Effector CD8-positive, alpha-beta T cell (primary cell): Measurements from ENCODE around the gene LHX2.

ENCODE experiments used
- DNase-seq: peaks from one replicate; lab custom pipeline; 2025; lab: John Stamatoyannopoulos, UW

Gene LHX2

DNA sequence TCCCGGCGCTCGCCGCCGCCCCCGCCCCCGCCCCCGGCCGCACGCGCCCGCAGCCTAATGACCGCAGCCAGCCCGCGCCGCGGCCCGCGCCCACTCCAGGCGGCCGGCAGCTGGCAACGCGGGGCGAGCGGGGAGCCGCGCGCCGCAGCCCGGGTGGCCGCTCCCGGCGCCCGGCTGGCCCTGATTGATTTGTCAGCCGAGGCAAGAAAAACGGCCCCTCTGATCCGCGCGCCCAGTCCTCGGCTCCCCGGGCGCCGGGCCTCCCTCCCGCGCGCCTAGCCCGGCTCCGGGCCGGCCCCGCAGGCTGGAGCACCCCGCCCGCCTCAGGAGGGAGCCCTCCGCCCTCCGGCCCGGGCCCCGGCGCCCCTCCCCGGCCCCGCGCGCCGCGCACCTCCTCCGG, 11.9 kb upstream of the LHX2 start:
- DNase-seq = no peak

DNA sequence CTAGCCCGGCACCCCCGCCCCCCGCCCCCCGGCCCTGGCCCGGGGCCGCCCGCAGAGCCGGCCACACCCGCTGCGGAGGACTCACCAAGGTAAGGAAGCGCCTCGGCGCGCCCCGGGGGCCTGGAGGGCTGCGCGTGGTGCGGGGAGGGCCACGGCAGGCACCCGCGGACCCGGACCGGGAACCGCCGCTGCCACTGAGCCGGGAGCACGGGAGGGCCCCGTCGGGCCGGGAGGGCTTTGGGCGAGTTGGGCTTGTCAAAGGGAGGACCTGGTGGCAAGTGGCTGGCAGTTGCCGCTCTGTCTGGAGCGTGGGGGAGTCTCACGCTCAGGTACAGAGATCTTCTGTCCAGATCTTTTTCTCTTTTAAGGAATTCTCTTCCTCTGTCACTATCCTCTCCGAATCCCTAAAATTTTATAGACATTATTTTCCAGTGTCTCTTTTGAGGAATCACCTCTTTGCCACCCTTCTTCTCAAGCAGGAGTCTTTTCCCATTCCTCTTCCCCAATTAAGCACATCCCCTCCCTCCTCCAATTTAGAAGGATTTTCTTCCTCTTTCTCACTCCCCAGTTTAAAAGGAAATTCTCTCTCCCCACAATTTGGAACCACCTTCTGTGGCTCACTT, 11.3 kb upstream of the LHX2 start:
- DNase-seq = no peak

DNA sequence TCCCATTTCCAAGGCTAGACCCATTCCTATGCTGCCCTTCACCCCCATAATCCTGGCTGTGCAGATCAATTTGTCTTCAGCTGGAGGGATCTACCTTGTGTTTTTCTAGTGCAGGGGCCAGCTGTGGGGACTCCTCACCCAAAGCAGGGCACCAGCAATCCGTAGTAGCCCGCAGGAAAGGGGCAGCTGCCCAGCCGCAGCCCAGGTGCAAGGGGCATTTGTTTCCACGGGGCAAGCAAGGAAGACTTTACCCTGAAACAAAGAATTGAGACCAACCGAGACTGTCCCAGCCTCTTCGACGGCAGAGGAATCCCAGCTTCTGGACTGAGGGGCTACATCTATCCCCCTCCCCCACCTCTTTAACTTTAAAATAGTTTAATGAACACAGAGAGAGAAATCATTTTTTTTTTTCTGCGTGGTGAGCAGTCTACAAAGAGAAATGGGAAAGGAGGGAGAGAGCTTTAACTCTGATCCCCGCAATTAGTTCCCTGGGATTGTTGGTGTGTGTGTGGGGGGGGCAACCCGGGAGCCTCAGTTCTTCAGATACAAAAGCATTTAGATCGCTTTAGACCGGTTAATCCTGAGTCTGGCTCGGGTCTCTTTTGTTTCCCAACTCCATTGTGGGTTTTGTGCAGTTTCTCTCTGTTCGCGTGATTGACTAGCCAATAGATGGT, 10.6 kb upstream of the LHX2 start:
- no peak for DNase-seq

DNA sequence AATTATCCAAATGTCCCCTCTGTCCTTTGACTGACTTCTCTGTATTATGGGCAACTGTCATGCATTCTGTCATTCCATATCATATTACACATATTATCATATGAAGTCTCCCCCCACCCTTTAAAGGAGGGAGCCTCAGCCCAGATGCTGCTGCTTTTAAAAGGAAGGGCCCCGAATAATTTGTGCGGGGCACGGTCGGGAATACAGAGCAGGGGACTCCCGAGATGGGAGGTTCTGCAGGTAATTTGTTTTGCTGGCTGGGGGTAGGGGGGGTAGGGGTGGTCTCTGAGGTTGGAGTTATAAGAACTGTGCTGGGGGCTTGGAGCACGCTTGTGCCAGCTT, 10.1 kb upstream of the LHX2 start:
- DNase-seq = no peak

DNA sequence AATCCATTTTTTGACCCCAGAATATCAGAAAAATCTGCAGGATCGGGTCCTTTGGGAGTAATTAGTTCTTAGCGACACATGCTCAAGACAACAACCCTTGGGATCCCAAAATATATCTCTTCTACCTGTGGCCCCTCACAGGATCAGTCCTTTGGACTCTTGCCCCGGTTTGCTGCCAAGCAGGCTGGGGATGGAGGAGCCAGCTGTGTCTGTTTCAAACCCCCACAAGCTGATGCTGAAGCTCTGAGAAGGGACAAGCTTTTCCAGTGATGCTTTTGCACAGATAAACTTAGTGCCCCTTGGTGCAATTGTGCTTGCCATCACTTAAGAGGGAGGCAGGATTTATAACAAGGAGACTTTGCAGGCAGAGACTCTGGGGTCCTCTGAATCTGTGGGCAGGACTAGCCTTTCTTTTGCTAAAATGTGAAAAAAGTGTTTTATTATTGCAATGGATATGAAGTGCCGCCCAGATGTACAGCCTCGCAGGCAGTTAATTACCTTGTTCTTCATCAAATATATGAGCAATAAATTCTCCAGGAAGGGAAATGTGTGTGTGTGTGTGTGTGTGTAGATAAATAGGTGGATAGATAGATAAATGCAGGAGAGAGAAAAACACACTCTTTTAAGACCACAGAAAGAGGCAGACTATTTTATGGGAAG, 9.6 kb upstream of the LHX2 start:
- DNase-seq = no peak

DNA sequence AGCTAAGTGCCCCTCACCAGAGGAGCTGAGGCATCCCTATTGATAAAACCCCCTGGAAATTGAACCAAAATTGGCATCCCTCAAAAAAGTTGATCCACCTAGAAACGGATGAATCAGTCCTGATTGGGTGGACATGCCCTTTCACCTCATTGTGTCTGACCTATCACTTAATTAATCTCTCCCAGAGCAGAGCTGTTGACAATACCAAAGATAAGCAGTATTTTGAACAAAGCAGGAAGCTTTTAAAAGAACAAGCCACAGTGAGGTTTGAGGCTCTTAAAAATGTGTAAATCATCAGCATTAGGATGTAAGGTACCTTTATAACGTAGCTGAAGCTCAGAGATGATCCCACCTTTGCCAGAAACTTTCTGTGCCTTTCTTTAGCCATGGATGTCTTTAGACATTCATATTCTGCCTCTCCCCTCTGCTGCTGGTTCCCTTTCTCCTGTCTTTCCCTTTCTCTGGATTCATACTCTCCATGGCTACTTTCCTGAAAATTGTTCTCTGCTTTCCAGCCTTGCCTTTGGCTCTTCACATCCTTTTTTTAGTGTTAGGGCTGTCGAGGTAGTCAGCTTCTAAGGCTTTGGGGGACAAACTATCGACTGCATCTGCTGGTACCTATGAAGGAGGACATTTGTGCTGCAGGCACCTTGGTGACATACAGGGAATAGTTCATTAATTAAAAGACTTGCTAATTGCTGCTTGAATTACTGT, 7.8 kb upstream of the LHX2 start:
- DNase-seq = no peak

DNA sequence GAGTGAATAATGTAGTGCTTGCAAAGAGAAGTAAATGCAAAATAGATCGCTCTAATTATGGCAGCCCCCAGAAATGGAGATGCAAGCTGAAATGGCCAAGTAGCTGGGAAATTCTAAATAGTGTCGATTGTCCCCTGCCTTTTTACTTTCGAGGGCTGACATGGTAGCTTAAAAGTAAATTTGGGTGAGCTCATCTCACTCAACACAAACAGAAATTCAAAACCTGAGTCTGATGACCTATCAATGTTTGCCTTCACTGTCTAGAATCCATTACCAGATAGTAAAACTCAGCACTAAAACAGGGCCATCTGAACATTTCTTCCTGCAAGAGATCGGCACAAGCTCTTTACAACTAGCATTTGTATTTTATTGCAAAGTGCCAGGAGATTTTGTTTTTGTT, 7.0 kb upstream of the LHX2 start:
- DNase-seq = no peak

DNA sequence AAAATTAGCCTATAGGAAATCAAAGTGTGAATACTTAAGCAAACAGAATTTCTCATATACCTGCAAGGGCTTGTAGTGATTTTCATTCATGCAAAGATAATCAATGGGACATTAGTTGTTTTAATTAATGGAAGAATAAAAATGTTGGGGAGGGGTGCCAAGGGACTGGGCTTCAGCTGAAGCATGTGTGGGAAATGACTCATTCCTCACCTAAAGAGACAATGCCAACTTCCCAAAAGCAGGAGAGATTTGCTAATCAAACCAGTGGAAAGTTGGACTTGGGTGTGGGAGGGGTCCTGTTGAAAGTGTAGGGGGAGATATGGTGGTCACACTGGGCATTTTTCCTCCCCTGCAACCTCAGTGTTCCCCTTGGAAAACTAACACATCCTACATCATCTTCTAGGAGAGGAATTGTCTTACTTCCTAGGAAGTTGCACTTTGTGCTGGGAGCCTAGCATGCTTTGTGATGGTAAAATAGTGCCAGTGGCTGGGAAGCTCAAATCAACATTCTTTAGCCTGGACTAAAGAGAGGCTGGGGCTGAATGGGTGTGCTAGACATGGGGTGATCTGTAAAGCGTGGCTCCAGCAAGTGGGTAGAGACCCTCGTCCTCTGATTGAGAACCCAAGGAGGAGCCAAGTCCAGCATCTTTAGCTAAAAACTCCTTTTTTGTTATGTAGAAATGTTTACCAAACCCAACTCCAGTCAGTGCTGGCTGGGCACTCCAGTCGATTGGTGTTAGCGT, 6.4 kb upstream of the LHX2 start:
- no peak for DNase-seq

DNA sequence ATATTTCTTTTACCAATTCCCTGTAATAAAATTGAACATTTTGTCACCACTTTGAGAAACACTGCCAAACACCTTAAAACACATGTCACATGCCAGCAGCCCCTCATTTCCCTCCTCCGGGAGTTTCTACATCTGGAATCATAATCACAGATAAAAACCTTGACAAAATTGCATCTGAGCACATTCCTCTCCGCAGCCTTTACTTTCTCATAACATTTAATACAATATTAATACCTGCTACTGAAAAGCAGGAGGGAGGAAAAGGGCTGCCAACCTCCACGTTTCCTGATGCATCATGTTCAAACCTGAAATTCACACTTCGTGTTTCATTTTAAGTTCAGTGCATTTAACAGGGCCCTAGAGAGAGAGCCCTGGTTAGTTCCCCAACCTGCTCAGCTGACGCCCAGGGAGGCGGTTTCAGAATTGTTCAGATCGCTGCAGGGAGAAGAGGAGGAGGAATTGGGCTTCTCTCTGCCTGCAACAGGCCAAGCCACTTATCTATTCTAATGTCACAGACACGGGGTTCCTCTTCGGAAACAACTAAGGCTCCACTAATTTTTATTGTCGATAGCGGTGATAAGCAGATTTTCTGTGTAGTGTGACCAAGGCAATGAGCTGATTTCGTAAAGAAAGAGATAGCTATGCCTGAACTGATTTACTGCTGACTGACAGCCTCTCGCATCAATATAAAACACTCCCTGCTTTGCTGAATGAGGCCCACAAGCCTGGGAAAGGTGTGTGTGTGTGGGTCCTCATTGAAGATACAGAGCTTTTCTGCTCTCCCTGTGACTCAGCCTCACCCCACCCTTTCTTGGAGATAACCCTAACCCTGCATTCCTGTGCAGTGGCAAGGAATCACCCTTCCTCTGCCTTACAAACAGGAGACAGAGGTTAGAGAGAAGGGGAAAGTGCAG, 4.9 kb upstream of the LHX2 start:
- no peak for DNase-seq

DNA sequence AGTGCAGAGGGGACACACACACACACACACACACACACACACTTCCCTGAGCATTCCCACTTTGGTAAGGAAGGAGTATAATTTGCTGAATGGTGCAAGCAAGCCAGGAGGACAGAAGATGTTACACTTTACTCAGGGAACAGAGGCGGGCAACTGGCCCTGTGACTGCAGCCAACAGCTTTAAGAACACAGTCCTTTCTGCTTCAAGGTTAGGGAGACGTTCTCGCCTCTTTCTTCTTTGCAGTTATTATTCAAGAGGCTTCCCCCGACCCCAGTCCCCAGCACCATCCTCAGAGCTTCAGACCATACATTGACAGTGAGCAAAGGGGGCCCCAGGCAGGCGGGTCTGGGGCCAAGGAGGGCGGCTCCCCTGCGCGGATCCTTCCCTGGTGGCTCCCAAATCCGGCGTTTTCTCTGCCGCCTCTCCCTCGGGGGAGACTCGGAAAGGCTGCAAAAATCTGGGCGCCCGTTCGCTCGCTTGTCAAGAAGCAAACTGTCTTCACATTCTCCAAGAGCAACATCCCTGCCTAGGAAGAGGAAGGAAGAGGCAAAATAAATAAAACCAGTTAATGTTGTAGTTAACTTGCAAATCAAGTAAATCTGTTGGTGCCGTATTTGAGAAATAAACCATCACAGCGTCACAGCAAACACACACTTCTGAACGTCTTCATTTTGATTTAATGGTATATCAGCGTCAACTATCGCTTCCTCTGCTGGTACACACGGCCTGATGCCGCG, 3.8 kb upstream of the LHX2 start:
- no peak for DNase-seq

DNA sequence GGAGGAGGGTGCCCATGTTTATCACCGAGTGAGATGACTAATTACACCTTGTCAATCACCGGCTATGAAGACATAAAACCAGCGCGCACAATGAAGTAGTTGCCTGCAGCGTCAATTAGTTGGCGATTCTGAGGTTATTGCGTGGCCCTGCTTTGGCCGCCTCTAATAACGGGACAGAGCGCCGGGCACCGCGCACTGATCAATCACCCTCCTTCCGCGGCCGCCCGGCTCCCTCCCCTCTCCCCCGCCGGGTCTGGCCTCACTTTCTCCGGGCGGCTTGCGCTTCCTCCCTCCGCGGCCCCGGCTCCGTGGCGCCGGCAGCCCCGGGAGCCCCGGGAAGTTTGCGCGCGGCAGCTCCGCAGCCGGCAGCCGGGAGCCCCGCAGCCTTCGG, 3.3 kb upstream of the LHX2 start:
- DNase-seq = no peak

DNA sequence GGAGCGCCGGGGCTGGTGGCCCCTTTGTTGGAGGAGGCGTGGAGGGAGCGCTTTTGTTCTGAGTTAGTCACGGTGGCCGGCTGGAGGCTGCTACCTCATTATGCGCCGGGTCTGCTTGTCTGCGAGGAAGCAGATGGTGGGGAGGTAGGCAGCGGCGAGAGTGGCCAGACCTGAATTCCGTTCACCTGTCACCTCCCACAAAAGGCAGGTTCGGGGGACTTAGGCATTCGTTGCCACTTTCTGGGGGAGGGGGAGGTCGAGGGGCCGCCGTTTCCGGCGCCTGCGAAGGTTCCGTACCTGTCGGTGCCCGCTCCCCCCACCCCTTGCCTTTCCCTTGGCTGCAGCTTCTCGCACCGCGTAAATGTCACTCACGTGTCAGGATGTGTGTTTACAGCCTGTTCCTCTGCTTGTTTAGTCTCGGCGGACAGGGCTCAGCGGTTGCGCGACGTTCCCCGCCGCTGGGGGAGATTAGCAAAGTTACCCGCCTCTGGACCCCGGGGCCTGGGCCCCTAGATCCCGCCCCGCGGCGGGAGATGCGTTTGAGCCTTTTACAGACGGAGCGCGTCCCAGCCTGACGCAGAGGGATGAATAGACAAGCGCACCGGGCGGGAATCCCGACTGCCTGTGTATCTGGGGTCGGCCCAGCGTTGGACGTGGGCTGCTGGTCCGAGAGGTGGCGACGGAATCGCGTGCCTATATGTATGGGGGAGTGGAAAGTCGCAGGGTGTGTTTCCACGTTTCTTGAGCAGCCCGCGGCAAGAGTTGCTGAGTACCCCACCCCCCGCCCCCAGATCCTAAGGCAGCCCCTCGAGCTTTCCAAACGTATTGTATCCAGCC, 2.7 kb upstream of the LHX2 start:
- DNase-seq = no peak

DNA sequence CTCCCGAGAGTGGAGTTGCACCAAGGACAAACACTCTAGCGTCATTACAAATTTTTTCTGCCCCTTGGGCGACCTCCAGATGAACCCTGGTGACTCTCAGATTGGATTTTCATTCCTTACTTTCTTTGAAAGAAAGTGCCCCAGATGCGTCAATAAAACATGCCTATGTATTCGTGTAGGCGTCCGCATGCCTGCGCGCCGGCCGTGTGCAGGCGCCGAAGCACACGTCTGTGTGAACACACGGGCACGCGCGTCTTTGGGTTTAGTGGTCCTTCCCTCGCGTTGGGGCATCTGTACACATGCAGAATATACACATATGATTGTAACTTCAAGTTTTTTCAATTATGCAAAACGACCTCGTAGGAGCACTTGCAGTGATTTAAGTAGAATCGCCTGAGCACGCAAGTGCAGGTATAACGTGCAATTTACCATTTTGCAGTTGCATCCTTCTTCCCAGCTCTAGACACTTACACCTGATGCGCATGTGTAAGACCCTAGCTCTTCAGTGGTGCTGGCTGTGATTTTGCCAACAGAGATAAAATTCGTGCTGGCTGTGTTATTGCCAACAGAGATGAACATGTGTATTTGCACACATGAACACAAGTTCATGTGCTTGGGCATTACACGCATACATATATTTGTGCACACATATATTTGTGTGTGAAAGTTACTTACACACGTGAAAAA, 1.9 kb upstream of the LHX2 start:
- DNase-seq = no peak

DNA sequence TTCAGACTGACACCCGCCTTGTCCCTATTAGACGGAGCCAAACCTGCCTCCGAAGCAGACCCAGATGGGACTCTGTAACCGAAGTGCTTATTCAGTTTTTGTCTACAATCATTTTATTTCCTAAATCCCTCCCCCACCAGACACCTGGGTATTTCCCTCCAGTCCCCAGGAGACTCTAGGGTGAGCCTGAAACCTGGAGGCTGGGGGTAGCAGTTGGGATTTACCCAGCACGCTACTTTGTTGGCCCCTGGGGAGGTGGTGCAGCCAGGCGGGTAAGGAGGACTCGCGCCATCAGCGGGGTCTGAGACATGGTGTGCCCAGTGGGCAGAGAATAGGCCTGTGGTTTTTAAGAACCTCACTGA, 1.3 kb upstream of the LHX2 start:
- DNase-seq = no peak

DNA sequence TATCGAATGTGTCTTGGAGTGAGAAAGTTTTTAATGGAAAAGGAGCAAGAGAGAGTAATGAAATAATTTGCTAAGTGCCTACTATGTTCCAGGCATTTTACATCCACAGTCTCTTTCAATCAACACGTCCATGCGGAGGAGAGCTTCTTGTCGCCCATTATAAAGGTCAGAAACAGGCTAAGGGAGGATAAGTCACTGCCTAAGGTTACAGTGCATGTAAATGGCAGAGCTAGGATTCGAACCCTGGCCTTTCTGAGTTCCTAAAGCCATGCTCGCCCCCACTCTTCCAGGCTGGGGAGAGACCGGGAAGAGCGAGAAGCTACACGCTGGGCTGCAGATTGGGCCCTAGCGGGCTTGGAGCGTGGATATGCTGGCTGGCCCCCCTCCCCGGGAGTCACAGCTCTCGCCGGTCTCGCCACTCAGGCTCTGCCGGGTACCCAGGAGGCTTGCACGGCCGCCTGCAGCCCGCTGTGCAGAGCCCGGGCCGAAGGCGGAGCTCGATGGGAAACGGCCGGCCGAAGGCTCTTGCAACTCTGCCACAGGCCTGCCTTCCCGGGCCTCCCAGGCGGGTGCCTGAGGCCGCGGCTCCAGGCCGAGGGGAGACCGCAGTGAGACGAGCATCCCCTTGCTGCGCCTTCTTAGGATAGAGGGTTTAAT, 775 bp upstream of the LHX2 start:
- no peak for DNase-seq

DNA sequence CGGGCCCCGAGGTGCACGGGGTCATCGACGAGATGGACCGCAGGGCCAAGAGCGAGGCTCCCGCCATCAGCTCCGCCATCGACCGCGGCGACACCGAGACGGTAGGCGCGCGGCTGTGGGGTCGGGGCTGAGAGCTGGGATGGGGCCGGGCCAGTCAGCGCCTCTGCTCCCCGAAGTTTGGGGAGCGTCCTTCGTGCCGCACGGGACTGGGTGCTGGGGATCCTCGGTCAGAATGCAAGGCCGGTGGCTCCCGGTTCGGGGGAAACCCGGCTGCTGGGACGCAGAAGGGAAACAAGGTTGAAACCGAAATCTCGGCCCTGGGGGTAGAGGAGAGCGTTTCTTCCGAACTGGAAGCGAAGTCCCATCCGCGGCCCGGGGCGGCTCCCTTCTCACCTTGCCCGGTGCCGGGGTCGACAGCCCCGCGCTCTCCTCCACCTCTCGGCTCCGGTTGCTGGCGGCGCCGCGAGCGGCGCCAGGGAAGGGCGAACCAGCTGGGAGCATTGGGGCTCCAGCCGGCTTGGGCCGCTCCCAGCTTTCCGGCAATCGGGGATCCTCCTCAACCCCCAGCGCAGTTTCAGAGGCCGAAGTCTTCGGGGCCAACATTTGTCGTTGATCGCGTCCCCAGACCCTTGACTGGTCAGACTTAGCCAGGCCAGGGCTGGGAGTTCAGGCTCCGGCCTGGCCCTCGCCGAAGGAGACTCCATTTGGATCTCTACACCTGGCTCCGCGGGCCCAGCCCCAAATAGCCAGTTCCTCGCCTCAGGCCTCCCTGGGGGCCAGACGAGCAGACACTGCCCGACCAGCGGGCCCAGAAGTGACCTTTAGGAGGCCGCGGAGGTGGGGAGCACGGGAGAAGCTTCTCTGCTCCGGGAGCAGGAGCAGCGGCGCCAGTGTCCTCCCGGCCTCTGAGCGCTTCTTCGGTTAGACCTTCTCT, 1.1 kb downstream of the LHX2 start:
- no peak for DNase-seq
